Keratinocyte (primary cell): Measurements from ENCODE around the gene GLIS2. TPM values are rescaled to one million over a fixed set of nuclear protein-coding genes. Genes with fewer than 3 reads are reported as not detected.

Source experiments
- DNase-seq: peaks from one replicate; pipeline ENCODE4 v3.0.0-alpha.2; 2011; ENCODE audit warnings: low read depth, missing footprints, low spot score
- FAIRE-seq: peaks from 2 replicates; lab custom pipeline; 2011; peaks lifted over from hg19 to GRCh38; lab: Jason Lieb, UNC
- H2AFZ ChIP-seq: 2 replicates; pipeline ENCODE4 v1.6.0; 2012; ENCODE audit warnings: low read length, control low read depth, inconsistent platforms; ENCODE audit not compliant: control insufficient read depth
- H3K27ac ChIP-seq: 2 replicates; pipeline ENCODE4 v1.5.1; 2011; ENCODE audit warnings: low read length; ENCODE audit not compliant: control insufficient read depth, insufficient read depth
- H3K27me3 ChIP-seq: 3 replicates; pipeline ENCODE4 v1.6.0; 2011; ENCODE audit warnings: low read length; ENCODE audit not compliant: control insufficient read depth, insufficient read depth; ENCODE audit errors: extremely low read depth
- H3K36me3 ChIP-seq, 2 experiments: 2 replicates in 1 of 2; 3 replicates in 1 of 2; pipeline ENCODE4 v1.5.1; 2011; ENCODE audit warnings: low read length in 2 of 2, mild to moderate bottlenecking in 1 of 2; ENCODE audit not compliant: control insufficient read depth in 2 of 2, insufficient read depth in 2 of 2; ENCODE audit errors: extremely low read depth in 1 of 2
- H3K4me1 ChIP-seq: 3 replicates; pipeline ENCODE4 v1.5.1; 2011; ENCODE audit warnings: low read length; ENCODE audit not compliant: control insufficient read depth, insufficient read depth; ENCODE audit errors: extremely low read depth
- H3K4me2 ChIP-seq: 3 replicates; pipeline ENCODE4 v1.6.0; 2011; ENCODE audit warnings: low read depth, low read length; ENCODE audit not compliant: control insufficient read depth, insufficient read depth; ENCODE audit errors: extremely low read depth
- H3K4me3 ChIP-seq, 3 experiments: fragments of 200-600 bp in 1 of 3; sonication (generic) in 1 of 3; 2 replicates in 2 of 3; 3 replicates in 1 of 3; pipeline ENCODE4 v1.5.1; 2011 to 2016; ENCODE audit warnings: low read length in 3 of 3, mild to moderate bottlenecking in 3 of 3, control low read depth in 2 of 3, inconsistent platforms in 1 of 3, low read depth in 1 of 3, mixed read lengths in 1 of 3, mixed run types in 1 of 3, moderate library complexity in 1 of 3; ENCODE audit not compliant: control insufficient read depth in 2 of 3, insufficient read depth in 2 of 3; ENCODE audit errors: extremely low read depth in 1 of 3
- H3K79me2 ChIP-seq: 2 replicates; pipeline ENCODE4 v1.6.0; 2012; ENCODE audit warnings: low read length; ENCODE audit not compliant: control insufficient read depth, insufficient read depth
- H3K9ac ChIP-seq: 3 replicates; pipeline ENCODE4 v1.6.0; 2011; ENCODE audit warnings: low read length; ENCODE audit not compliant: control insufficient read depth, insufficient read depth; ENCODE audit errors: extremely low read depth
- H3K9me1 ChIP-seq: 3 replicates; pipeline ENCODE4 v1.6.0; 2011; ENCODE audit warnings: low read length; ENCODE audit not compliant: control insufficient read depth, insufficient read depth; ENCODE audit errors: extremely low read depth
- H3K9me3 ChIP-seq: 2 replicates; pipeline ENCODE4 v1.5.1; 2012; ENCODE audit warnings: low read depth, low read length; ENCODE audit not compliant: control insufficient read depth
- H4K20me1 ChIP-seq: 3 replicates; pipeline ENCODE4 v1.6.0; 2011; ENCODE audit warnings: low read length; ENCODE audit not compliant: control insufficient read depth, insufficient read depth; ENCODE audit errors: extremely low read depth
- EZH2 ChIP-seq: IDR thresholded peaks from one replicate; pipeline ENCODE4 v1.6.1; 2012; ENCODE audit warnings: inconsistent platforms, mild to moderate bottlenecking, low read length, moderate library complexity
- dilution Hi-C: fragments of 300-500 bp; cut with MboI; formaldehyde crosslinking; loops from one replicate; pipeline ENCODE4 v1.7.0; 2020; ENCODE audit warnings: low sequenced_read_pairs; ENCODE audit not compliant: extremely low pct_ligation_motif_present
- polyA plus RNA-seq, 5 experiments: library from polyadenylated mRNA; depleted of rRNA in 3 of 5; stranded (reverse) in 3 of 5; stranded (forward) in 1 of 5; unstranded in 1 of 5; fragments of >200 nt; gene quantifications; 1 replicate in 1 of 5; 2 replicates in 3 of 5; 3 replicates in 1 of 5; pipeline versions ENCODE4 v1.2.1 to v1.2.3, GENCODE V29; 2011 to 2012; ENCODE audit warnings: missing spikeins in 2 of 5, low read depth in 1 of 5, low replicate concordance in 1 of 5
- TF ChIP-seq, protein P1 (sequence below), 3 experiments: IDR thresholded peaks in 1 of 3; conservative IDR thresholded peaks in 1 of 3; optimal IDR thresholded peaks in 1 of 3; 2 replicates in 2 of 3; 3 replicates in 1 of 3; pipeline versions ENCODE3 to v1.5.1; 2011; ENCODE audit warnings: low read length in 3 of 3, mild to moderate bottlenecking in 3 of 3, moderate library complexity in 2 of 3, control low read depth in 1 of 3, inconsistent platforms in 1 of 3; ENCODE audit not compliant: insufficient read depth in 2 of 3; ENCODE audit errors: extremely low read depth in 1 of 3

The GLIS2 gene
- polyA plus RNA-seq, 1 donor (not counting 4 experiments of a cell fraction or from before 2014, with no cell fraction given) = 0.63 TPM

DNA sequence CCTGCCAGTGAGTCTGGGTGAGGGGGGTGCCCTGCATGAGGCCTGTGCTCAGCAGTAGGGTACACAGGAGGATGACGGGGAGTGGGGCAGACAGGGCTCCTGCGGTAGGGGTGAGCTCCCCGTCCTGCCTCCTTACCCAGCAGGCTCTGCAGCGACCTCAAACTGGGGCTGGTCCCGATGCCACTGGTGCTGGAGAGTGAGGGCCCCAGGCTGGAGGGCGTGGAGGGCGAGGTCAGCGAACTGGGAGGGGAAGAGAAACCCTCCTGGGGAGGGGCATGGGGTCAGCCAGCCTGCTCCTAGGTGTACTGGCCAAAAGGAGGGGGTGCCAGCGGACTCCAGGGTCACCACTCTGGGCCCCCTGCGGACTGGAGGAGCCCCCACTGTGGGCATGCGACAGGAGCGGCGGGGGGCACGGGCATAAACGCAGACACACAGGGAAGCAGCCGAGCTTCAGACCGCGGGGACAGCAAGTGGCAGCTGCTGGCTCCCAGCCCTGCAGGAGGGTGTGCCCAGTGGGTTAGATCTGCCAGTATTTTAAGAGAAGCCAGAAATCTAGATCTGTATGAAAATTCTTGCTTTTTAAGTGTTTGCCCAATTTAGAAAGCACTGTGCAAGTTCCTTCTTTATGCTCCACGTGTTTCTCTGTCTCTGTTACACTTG lies 46.7 kb downstream of the GLIS2 start:
- FAIRE-seq (no peak), DNase-seq (no peak)
- Histone ChIP-seq H3K4me3 (no peak overlapping the region), H3K4me2 (no peak overlapping the region), H3K4me1 (no peaks in the 10 kb centered on the region), H3K9me3 (no peaks in the 10 kb centered on the region), H3K27me3 (no peaks in the 10 kb centered on the region), H3K79me2 (no peaks in the 10 kb centered on the region), H2AFZ (no peak overlapping the region), H3K36me3 (peaks cover 5 to 18% of the 10 kb centered on the region in 2 experiments), H4K20me1 (no peaks in the 10 kb centered on the region), H3K27ac (no peak overlapping the region), H3K9me1 (no peaks in the 10 kb centered on the region), H3K9ac (no peak overlapping the region)
- dilution Hi-C loops = no loop called here
- no peak for TF ChIP-seq EZH2
- TF ChIP-seq, protein P1, sequence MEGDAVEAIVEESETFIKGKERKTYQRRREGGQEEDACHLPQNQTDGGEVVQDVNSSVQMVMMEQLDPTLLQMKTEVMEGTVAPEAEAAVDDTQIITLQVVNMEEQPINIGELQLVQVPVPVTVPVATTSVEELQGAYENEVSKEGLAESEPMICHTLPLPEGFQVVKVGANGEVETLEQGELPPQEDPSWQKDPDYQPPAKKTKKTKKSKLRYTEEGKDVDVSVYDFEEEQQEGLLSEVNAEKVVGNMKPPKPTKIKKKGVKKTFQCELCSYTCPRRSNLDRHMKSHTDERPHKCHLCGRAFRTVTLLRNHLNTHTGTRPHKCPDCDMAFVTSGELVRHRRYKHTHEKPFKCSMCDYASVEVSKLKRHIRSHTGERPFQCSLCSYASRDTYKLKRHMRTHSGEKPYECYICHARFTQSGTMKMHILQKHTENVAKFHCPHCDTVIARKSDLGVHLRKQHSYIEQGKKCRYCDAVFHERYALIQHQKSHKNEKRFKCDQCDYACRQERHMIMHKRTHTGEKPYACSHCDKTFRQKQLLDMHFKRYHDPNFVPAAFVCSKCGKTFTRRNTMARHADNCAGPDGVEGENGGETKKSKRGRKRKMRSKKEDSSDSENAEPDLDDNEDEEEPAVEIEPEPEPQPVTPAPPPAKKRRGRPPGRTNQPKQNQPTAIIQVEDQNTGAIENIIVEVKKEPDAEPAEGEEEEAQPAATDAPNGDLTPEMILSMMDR (optimal IDR thresholded peaks at IDR 0.05 in 1 of 3, IDR thresholded peaks at IDR 0.05 in 1 of 3, conservative IDR thresholded peaks at IDR 0.05 in 1 of 3; ENCODE audit: extremely low read depth in 1 of 3, insufficient read depth in 2 of 3, low read length in 3 of 3) = no peak

DNA sequence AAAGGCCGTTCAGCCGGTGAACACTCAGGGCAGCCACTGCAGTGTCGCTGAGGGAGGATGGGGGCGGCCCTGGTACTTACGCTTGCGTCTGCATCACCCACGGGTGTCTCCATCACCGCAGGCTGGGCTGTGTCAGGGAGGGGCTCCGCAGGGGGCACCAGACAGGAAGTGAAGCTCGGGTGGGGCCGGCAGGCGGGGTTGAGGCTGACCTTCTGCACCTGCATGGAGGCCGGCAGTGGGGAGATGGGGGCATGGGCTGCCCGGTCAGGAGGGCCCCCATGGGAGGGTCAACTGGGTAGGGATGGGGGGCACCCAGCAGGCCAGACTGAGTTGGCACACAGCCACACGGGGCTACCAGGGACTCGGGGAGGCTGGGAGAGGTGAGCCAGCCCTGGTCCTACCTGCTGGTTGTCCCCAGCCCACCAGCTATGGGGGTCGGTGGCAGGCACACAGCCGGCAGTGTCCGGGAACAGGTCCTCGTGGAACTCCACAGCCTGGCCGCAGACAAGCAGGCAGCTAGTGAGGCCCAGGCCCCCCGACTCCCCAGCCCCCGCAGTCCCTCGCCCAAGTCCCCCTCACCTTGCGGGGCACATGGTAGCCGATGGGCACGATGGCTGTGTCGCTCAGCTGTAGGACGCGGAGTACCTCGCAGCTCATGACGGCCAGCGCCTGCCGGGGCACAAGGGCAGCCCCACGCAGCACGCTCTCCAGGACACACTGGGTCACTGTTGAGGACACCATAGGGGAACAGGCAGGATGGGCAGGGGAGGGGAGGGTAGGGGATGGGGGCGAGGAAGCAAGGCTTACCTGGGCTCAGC lies 48.5 kb downstream of the GLIS2 start:
- H3K36me3 ChIP-seq = peaks cover 5 to 11% of the 10 kb centered on the region in 2 experiments
- no peak overlapping the region for H3K27ac ChIP-seq
- dilution Hi-C loops = no loop called here
- FAIRE-seq (no peak), DNase-seq (no peak)
- H3K4me3 ChIP-seq = no peak overlapping the region
- no peaks in the 10 kb centered on the region for H3K9me3 ChIP-seq
- H3K9ac ChIP-seq = no peak overlapping the region
- no peaks in the 10 kb centered on the region for H4K20me1 ChIP-seq
- no peak overlapping the region for H3K4me2 ChIP-seq
- no peaks in the 10 kb centered on the region for H3K9me1 ChIP-seq
- H3K79me2 ChIP-seq = no peaks in the 10 kb centered on the region
- H3K4me1 ChIP-seq = peaks cover 7% of the 10 kb centered on the region
- H3K27me3 ChIP-seq = no peaks in the 10 kb centered on the region
- no peak overlapping the region for H2AFZ ChIP-seq
- TF ChIP-seq, protein P1 (optimal IDR thresholded peaks at IDR 0.05 in 1 of 3, IDR thresholded peaks at IDR 0.05 in 1 of 3, conservative IDR thresholded peaks at IDR 0.05 in 1 of 3; ENCODE audit: extremely low read depth in 1 of 3, insufficient read depth in 2 of 3, low read length in 3 of 3) = no peak
- no peak for TF ChIP-seq EZH2
